Measurements from ENCODE around the gene CLDN9. TPM values are rescaled to one million over a fixed set of nuclear protein-coding genes. Genes with fewer than 3 reads are reported as not detected.

CLDN9 gene
- total and polyA plus RNA-seq, 12 donors, result 0.19 to 3.2 (median 0.90) TPM

GRCh38 chr16:3020604-3021448, 8.1 kb downstream of the CLDN9 start:
- 1% methylated on average over 53 to 57 of the region's 57 CpGs for WGBS, 2 donors
- TF ChIP-seq CTCF (IDR thresholded peaks at IDR 0.05), result no peak
- Histone ChIP-seq H3K36me3 (peaks cover 0 to 5% (median 3%) of the 10 kb centered on the region in 9 donors), H3K9me3 (no peaks in the 10 kb centered on the region), H3K27me3 (peaks cover 11 to 31% (median 20%) of the 10 kb centered on the region in 7 donors), H3K4me3 (peak overlapping the region; percentile 47 to 87 (median 74)), H3K4me1 (peaks cover 23 to 69% (median 55%) of the 10 kb centered on the region in 9 donors), H3K27ac (peak overlapping the region; percentile 82 to 100 (median 97))
- intact Hi-C loops (cut with DNase I), result no loop called here
- peak; percentile 31 to 56 (median 41) for ATAC-seq
- DNase-seq, result peak; percentile 77 to 85

GRCh38 chr16:3021449-3022207, 8.9 kb downstream of the CLDN9 start:
- H3K4me3 ChIP-seq, result peak overlapping the region; percentile 47 to 87 (median 74)
- ATAC-seq (peak; percentile 35 to 65 (median 54)), DNase-seq (peak; percentile 80 to 87)
- H3K36me3 ChIP-seq, result peaks cover 0 to 13% (median 10%) of the 10 kb centered on the region in 9 donors
- H3K4me1 ChIP-seq, result peaks cover 23 to 69% (median 55%) of the 10 kb centered on the region in 9 donors
- WGBS, 2 donors, result 20% methylated on average over 25 of the region's 25 CpGs
- peaks cover 11 to 24% (median 20%) of the 10 kb centered on the region in 7 donors for H3K27me3 ChIP-seq
- H3K9me3 ChIP-seq, result no peaks in the 10 kb centered on the region
- peak overlapping the region; percentile 82 to 100 (median 97) for H3K27ac ChIP-seq
- intact Hi-C loops (cut with DNase I), result no loop called here
- TF ChIP-seq CTCF (IDR thresholded peaks at IDR 0.05), result peak in 7 of 9 donors; percentile 28 to 64 (median 46)

GRCh38 chr16:3022208-3022683, 9.5 kb downstream of the CLDN9 start:
- no peak for TF ChIP-seq CTCF (IDR thresholded peaks at IDR 0.05)
- ATAC-seq, result peak; percentile 11 to 70 (median 48)
- WGBS, 2 donors, result 13 to 18% methylated on average over 8 of the region's 8 CpGs
- H3K27me3 ChIP-seq, result peaks cover 8 to 20% (median 15%) of the 10 kb centered on the region in 7 donors
- DNase-seq, result peak; percentile 84 to 89
- H3K9me3 ChIP-seq, result no peaks in the 10 kb centered on the region
- intact Hi-C loops (cut with DNase I), result no loop called here
- H3K4me1 ChIP-seq, result peaks cover 23 to 69% (median 55%) of the 10 kb centered on the region in 9 donors
- peaks cover 0 to 20% (median 15%) of the 10 kb centered on the region in 9 donors for H3K36me3 ChIP-seq
- H3K27ac ChIP-seq, result peak overlapping the region; percentile 37 to 100 (median 97)
- peak overlapping the region; percentile 47 to 87 (median 74) for H3K4me3 ChIP-seq
